Measurements from ENCODE around the gene DHX34. TPM values are rescaled to one million over a fixed set of nuclear protein-coding genes. Genes with fewer than 3 reads are reported as not detected.

The DHX34 gene
- total and polyA plus RNA-seq, 9 of the 15 experiments (the other 6 are each of a cell fraction or from before 2014, with no cell fraction given): 0.36 to 42.0 (median 15.0) TPM

GRCh38 chr19:47315125-47315821 lies 33.8 kb upstream of the DHX34 start (continued):
- TF ChIP-seq DPF2 (IDR thresholded peaks at IDR 0.05) (peak; percentile 93), LARP7 (IDR thresholded peaks at IDR 0.05) (no peak), ZNF668 (CRISPR knock-in tag; IDR thresholded peaks at IDR 0.05) (no peak), CREBBP (IDR thresholded peaks at IDR 0.05; ENCODE audit: low read depth, low read length) (no peak), PHF21A (IDR thresholded peaks at IDR 0.05; ENCODE audit: borderline replicate concordance, low read depth) (no peak), MNT (conservative IDR thresholded peaks at IDR 0.05) (peak; percentile 47 to 71; a peak in 3 of 4 replicates), ZKSCAN8 (CRISPR knock-in tag; IDR thresholded peaks at IDR 0.05) (no peak), BCL6 (CRISPR knock-in tag; IDR thresholded peaks at IDR 0.05) (no peak), MAX (CRISPR knock-in tag; IDR thresholded peaks at IDR 0.05) (peak; percentile 58; the same call in 1 of the 2 replicates), ZNF146 (CRISPR knock-in tag; IDR thresholded peaks at IDR 0.05; ENCODE audit: unreplicated experiment) (peak; percentile 100), ZNF212 (CRISPR knock-in tag; IDR thresholded peaks at IDR 0.05) (no peak), ZNF24 (IDR thresholded peaks at IDR 0.05) (peak; percentile 53; the same call in 1 of the 2 replicates), SMARCA5 (IDR thresholded peaks at IDR 0.05) (peak; percentile 89; the same call in 1 of the 2 replicates), RBM17 (IDR thresholded peaks at IDR 0.05; ENCODE audit: borderline replicate concordance, low read depth, low read length) (no peak), ELF1 (tag; IDR thresholded peaks at IDR 0.05) (peak; percentile 59), PML (IDR thresholded peaks at IDR 0.05; ENCODE audit: low read length) (no peak), SREBF2 (CRISPR knock-in tag; IDR thresholded peaks at IDR 0.05) (no peak), HES1 (IDR thresholded peaks at IDR 0.05; ENCODE audit: low read depth) (no peak), ETV1 (tag; conservative IDR thresholded peaks at IDR 0.05; ENCODE audit: low read depth) (peak; percentile 60; the same call in 1 of the 2 replicates), HOXB6 (CRISPR knock-in tag; IDR thresholded peaks at IDR 0.05; ENCODE audit: borderline replicate concordance) (no peak), ZNF143 (CRISPR knock-in tag; IDR thresholded peaks at IDR 0.05) (no peak), STAT5B (CRISPR knock-in tag; IDR thresholded peaks at IDR 0.05) (no peak), NFE2L1 (tag; IDR thresholded peaks at IDR 0.05; ENCODE audit: borderline replicate concordance, low read depth) (no peak), ZNF232 (CRISPR knock-in tag; IDR thresholded peaks at IDR 0.05) (no peak), E2F5 (CRISPR knock-in tag; IDR thresholded peaks at IDR 0.05) (no peak), HIVEP1 (CRISPR knock-in tag; IDR thresholded peaks at IDR 0.05) (no peak), ZNF41 (CRISPR knock-in tag; conservative IDR thresholded peaks at IDR 0.05) (no peak), FOXK1 (CRISPR knock-in tag; IDR thresholded peaks at IDR 0.05; ENCODE audit: borderline replicate concordance) (no peak), POLR2AphosphoS2 (IDR thresholded peaks at IDR 0.05; ENCODE audit: low read length) (no peak)
